HL-60 (cell line): Measurements from ENCODE around the gene TFDP3.

Experiments used
- DNase-seq, 2 experiments: peaks; one replicate each; pipeline ENCODE4 v3.0.0-alpha.2; 2010 to 2020; ENCODE audit warnings: low read depth in 1 of 2, low spot score in 1 of 2
- H3K27ac ChIP-seq: fragments of 250-450 bp; sonication (Bioruptor Pico); replicated peaks from 2 replicates; pipeline ENCODE4 v1.5.1; 2020; ENCODE audit warnings: mild to moderate bottlenecking, moderate library complexity
- H3K27me3 ChIP-seq: fragments of 250-450 bp; sonication (Bioruptor Pico); 2 replicates; pipeline ENCODE4 v1.5.1; 2021; ENCODE audit warnings: mild to moderate bottlenecking, moderate library complexity; ENCODE audit not compliant: insufficient read depth, poor library complexity, severe bottlenecking
- H3K4me3 ChIP-seq: replicated peaks from 2 replicates; pipeline ENCODE4 v1.5.1; 2011; ENCODE audit warnings: mild to moderate bottlenecking, control low read depth, low read length; ENCODE audit not compliant: insufficient read depth
- GABPA ChIP-seq: IDR thresholded peaks from 2 replicates; pipeline ENCODE4 v1.6.1; 2012; ENCODE audit warnings: low read depth
- POLR2AphosphoS5 ChIP-seq: IDR thresholded peaks from 2 replicates; pipeline ENCODE4 v1.6.1; 2012; ENCODE audit warnings: low read depth
- REST ChIP-seq: IDR thresholded peaks from 2 replicates; pipeline ENCODE4 v1.6.1; 2012; ENCODE audit warnings: low read depth; ENCODE audit not compliant: insufficient replicate concordance
- SPI1 ChIP-seq: IDR thresholded peaks from 2 replicates; pipeline ENCODE4 v1.6.1; 2012; ENCODE audit warnings: low read depth, mild to moderate bottlenecking, borderline replicate concordance
- TF ChIP-seq, protein P1 (sequence below): IDR thresholded peaks from one replicate; pipeline ENCODE4 v1.5.1; 2011; ENCODE audit warnings: low read length, control low read depth, inconsistent platforms; ENCODE audit not compliant: insufficient read depth

TFDP3 gene

DNA sequence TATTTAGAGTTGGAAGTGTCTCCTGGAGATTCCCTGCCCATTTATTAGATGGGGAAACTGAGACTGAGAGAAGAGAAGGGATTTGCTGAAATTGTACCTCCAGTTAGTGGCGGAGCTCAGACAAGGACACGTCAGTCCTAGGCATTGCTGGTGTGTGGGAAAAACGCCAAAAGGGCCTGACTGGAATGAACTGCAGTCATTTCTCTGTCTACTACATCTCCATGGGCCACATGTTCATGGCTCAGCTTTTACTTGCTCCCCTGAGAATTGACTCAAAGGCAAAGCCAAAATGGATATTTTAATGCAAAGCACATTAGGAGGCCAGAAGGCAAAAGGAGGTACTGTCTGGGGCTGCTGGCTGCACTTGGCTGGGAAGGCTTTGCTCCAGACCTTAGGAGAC lies 3.9 kb downstream of the TFDP3 start:
- DNase-seq = no peak
- no peaks in the 10 kb centered on the region for H3K27me3 ChIP-seq
- no peak overlapping the region for H3K4me3 ChIP-seq

DNA sequence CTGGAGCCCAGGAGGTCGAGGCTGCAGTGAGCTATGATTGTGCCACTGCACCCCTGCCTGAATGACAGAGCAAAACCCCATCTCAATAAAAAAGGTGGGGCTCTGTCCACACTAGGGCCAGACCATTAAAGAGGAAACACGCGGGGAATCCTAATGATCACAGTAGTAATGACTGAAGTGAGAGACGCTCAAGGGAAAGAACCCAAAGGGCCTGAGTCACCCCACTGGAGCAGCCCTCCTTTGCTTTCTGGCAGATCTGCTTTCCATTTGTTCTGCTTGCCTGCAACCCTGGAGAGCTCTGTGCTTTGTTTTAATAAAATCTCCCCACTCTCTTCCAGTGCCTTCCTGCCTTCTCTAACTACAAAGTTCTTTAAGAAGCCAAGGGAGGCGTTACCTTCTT lies 5.0 kb downstream of the TFDP3 start:
- Histone ChIP-seq H3K27ac (no peak overlapping the region), H3K27me3 (no peaks in the 10 kb centered on the region), H3K4me3 (no peak overlapping the region)
- DNase-seq = no peak
- TF ChIP-seq REST (no peak), GABPA (no peak), POLR2AphosphoS5 (no peak), SPI1 (no peak)
- TF ChIP-seq, protein P1, sequence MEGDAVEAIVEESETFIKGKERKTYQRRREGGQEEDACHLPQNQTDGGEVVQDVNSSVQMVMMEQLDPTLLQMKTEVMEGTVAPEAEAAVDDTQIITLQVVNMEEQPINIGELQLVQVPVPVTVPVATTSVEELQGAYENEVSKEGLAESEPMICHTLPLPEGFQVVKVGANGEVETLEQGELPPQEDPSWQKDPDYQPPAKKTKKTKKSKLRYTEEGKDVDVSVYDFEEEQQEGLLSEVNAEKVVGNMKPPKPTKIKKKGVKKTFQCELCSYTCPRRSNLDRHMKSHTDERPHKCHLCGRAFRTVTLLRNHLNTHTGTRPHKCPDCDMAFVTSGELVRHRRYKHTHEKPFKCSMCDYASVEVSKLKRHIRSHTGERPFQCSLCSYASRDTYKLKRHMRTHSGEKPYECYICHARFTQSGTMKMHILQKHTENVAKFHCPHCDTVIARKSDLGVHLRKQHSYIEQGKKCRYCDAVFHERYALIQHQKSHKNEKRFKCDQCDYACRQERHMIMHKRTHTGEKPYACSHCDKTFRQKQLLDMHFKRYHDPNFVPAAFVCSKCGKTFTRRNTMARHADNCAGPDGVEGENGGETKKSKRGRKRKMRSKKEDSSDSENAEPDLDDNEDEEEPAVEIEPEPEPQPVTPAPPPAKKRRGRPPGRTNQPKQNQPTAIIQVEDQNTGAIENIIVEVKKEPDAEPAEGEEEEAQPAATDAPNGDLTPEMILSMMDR = no peak

More for the DNA sequence above, 3.9 kb downstream of the TFDP3 start:
- TF ChIP-seq, protein P1 = no peak
- H3K27ac ChIP-seq = no peak overlapping the region

GRCh38 chrX:133207751-133208150 lies 10.4 kb downstream of the TFDP3 start:
- no peak overlapping the region for H3K27ac ChIP-seq
- no peaks in the 10 kb centered on the region for H3K27me3 ChIP-seq
- TF ChIP-seq POLR2AphosphoS5 (no peak), SPI1 (no peak), GABPA (no peak), REST (no peak)
- TF ChIP-seq, protein P1 = no peak
- no peak for DNase-seq
- no peak overlapping the region for H3K4me3 ChIP-seq

DNA sequence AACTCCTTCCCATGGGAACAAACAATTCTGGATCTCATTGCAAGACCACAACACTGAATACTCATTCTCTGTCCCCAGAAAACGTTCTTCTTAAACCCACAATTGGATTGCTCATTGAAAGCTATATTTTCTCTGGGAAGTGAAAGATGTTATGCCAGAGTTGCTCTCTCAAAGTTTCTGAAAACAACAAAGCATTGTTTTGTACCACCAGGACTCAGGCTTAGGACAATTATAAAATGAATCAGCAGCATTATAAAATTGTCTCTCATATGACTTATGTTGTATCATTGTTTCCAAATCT lies 26.5 kb downstream of the TFDP3 start:
- no peak overlapping the region for H3K4me3 ChIP-seq
- H3K27ac ChIP-seq = no peak overlapping the region
- no peak for DNase-seq

More for the DNA sequence above, 26.5 kb downstream of the TFDP3 start:
- H3K27me3 ChIP-seq = no peaks in the 10 kb centered on the region
- TF ChIP-seq GABPA = no peak
- TF ChIP-seq POLR2AphosphoS5 = no peak
- TF ChIP-seq SPI1 = no peak
- no peak for TF ChIP-seq REST
- TF ChIP-seq, protein P1 = no peak
